ENCODE data around the gene SYF2.
"Not testable (repeated sequence)": the region's sequence is repeated elsewhere in the genome, so short reads cannot be mapped to it uniquely, and the experiment has no call there.

DNA sequence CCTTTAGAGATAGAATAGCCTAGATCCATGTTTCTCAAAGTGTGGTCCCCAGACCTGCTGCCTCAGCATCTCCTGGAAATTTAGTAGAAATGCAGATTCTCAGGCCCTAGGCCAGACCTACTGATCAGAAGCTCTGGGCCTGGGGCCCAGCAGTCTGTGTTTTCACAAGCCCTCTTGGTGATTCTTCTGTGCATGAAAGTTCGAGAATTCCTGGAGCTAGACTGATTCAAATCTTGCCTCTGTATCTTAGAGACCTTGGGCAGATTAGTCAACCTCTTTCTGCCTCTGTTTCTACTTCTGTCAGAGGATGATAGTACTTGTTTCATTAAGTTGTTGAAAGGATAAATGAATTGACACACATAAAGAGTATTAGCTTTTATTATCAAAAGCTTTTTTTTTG is 45.0 kb upstream of the SYF2 start:
- not testable (repeated sequence) for TF ChIP-seq RFX5 (IDR thresholded peaks at IDR 0.05); CHD4 (IDR thresholded peaks at IDR 0.05; ENCODE audit: borderline replicate concordance); CEBPB (IDR thresholded peaks at IDR 0.05); MYC (IDR thresholded peaks at IDR 0.05; ENCODE audit: borderline replicate concordance, low read length); POLR2A (IDR thresholded peaks at IDR 0.05; ENCODE audit: low read length); RAD21 (conservative IDR thresholded peaks at IDR 0.05 in 1 of 2, IDR thresholded peaks at IDR 0.05 in 1 of 2); PHF8 (IDR thresholded peaks at IDR 0.05; ENCODE audit: borderline replicate concordance, low read depth); EP300 (IDR thresholded peaks at IDR 0.05); CHD2 (IDR thresholded peaks at IDR 0.05; ENCODE audit: low read length, partially characterized antibody)
- TF ChIP-seq, protein P1, sequence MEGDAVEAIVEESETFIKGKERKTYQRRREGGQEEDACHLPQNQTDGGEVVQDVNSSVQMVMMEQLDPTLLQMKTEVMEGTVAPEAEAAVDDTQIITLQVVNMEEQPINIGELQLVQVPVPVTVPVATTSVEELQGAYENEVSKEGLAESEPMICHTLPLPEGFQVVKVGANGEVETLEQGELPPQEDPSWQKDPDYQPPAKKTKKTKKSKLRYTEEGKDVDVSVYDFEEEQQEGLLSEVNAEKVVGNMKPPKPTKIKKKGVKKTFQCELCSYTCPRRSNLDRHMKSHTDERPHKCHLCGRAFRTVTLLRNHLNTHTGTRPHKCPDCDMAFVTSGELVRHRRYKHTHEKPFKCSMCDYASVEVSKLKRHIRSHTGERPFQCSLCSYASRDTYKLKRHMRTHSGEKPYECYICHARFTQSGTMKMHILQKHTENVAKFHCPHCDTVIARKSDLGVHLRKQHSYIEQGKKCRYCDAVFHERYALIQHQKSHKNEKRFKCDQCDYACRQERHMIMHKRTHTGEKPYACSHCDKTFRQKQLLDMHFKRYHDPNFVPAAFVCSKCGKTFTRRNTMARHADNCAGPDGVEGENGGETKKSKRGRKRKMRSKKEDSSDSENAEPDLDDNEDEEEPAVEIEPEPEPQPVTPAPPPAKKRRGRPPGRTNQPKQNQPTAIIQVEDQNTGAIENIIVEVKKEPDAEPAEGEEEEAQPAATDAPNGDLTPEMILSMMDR (IDR thresholded peaks at IDR 0.05) = not testable (repeated sequence)
- TF ChIP-seq, protein P2, sequence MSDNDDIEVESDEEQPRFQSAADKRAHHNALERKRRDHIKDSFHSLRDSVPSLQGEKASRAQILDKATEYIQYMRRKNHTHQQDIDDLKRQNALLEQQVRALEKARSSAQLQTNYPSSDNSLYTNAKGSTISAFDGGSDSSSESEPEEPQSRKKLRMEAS (IDR thresholded peaks at IDR 0.05) = not testable (repeated sequence)
- TF ChIP-seq, protein P3, sequence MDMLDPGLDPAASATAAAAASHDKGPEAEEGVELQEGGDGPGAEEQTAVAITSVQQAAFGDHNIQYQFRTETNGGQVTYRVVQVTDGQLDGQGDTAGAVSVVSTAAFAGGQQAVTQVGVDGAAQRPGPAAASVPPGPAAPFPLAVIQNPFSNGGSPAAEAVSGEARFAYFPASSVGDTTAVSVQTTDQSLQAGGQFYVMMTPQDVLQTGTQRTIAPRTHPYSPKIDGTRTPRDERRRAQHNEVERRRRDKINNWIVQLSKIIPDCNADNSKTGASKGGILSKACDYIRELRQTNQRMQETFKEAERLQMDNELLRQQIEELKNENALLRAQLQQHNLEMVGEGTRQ (IDR thresholded peaks at IDR 0.05) = not testable (repeated sequence)

All from A549 (cell line).